Hematopoietic multipotent progenitor cell treated with erythropoietin and hydrocortisone succinate and interleukin-3 and kit ligand, for 4 days (in vitro differentiated cells): ENCODE data around the gene TTC23.
A peak's percentile ranks its signal among the peaks of the same experiment; 100 is the strongest.
"Not testable (repeated sequence)": the region's sequence is repeated elsewhere in the genome, so short reads cannot be mapped to it uniquely, and the experiment has no call there.

Experiments used
- DNase-seq: peaks from one replicate; pipeline ENCODE4 v3.0.0-alpha.2; 2015

Gene TTC23

GRCh38 chr15:99118258-99118632 lies 131.1 kb downstream of the TTC23 start:
- DNase-seq: no peak

GRCh38 chr15:99117563-99118257 lies 131.7 kb downstream of the TTC23 start:
- DNase-seq: no peak

- no peak for DNase-seq
These were observed 132.3 kb downstream of the TTC23 start for GRCh38 chr15:99117111-99117510.

GRCh38 chr15:99115300-99116215 lies 133.8 kb downstream of the TTC23 start:
- no peak for DNase-seq

- DNase-seq: no peak
These were observed 134.7 kb downstream of the TTC23 start for GRCh38 chr15:99114511-99115299.

GRCh38 chr15:99113547-99114271 lies 135.7 kb downstream of the TTC23 start:
- DNase-seq: no peak

GRCh38 chr15:99111641-99112040 lies 137.7 kb downstream of the TTC23 start:
- DNase-seq: not testable (repeated sequence)

GRCh38 chr15:99110581-99111320 lies 138.6 kb downstream of the TTC23 start:
- DNase-seq: peak; percentile 16

- no peak for DNase-seq
These were observed 139.3 kb downstream of the TTC23 start for GRCh38 chr15:99110093-99110492.

GRCh38 chr15:99109555-99110021 lies 139.8 kb downstream of the TTC23 start:
- no peak for DNase-seq

- no peak for DNase-seq
These were observed 140.4 kb downstream of the TTC23 start for GRCh38 chr15:99108993-99109392.

- no peak for DNase-seq
These were observed 142.8 kb downstream of the TTC23 start for GRCh38 chr15:99106417-99107220.

GRCh38 chr15:99105514-99106341 lies 143.7 kb downstream of the TTC23 start:
- peak; percentile 75 for DNase-seq

- DNase-seq: peak; percentile 76
These were observed 144.4 kb downstream of the TTC23 start, which contains the start of gene SYNM for GRCh38 chr15:99104788-99105513. SYNM (plus strand) TSS chr15:99105080; CDS start chr15:99105200, 120 bp downstream.

- no peak for DNase-seq
These were observed 146.1 kb downstream of the TTC23 start for GRCh38 chr15:99103279-99103678.

- no peak for DNase-seq
These were observed 146.8 kb downstream of the TTC23 start for GRCh38 chr15:99102332-99103235.

- no peak for DNase-seq
These were observed 147.9 kb downstream of the TTC23 start for GRCh38 chr15:99101501-99101900.
